Mammary epithelial cell (primary cell): ENCODE data around the gene ARHGAP25.

Source experiments
- EZH2 ChIP-seq: IDR thresholded peaks from 2 replicates; pipeline ENCODE4 v1.6.1; 2012; ENCODE audit warnings: low read length, inconsistent platforms, borderline replicate concordance
- TF ChIP-seq, protein P1 (sequence below), 2 donors: IDR thresholded peaks in 1 of 2; conservative IDR thresholded peaks in 1 of 2; 2 replicates each; pipeline ENCODE4 v1.5.1; 2011 to 2012; ENCODE audit warnings: inconsistent platforms in 2 of 2, low read length in 2 of 2, mild to moderate bottlenecking in 2 of 2, control low read depth in 1 of 2, low read depth in 1 of 2; ENCODE audit not compliant: insufficient read depth in 1 of 2; ENCODE audit errors: extremely low read depth in 1 of 2

DNA sequence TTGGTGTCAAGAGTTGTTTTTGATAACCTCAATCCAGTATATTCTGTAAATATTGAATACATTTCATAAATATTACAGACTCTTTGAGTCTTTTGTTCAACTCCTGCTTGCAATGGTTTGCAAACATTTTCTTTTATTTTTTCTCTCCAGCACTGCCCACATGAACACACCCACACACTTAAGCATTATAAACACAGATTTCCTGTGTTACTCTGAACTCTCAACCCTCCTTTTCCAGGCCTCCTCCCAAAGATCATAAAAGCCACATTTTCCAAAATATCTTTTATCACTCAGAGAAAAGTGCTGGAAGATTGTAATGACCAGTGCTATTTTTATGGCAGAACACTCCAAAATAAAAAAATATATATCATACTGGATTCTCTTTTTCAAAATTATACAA, 20.5 kb downstream of the ARHGAP25 start:
- TF ChIP-seq, protein P1, sequence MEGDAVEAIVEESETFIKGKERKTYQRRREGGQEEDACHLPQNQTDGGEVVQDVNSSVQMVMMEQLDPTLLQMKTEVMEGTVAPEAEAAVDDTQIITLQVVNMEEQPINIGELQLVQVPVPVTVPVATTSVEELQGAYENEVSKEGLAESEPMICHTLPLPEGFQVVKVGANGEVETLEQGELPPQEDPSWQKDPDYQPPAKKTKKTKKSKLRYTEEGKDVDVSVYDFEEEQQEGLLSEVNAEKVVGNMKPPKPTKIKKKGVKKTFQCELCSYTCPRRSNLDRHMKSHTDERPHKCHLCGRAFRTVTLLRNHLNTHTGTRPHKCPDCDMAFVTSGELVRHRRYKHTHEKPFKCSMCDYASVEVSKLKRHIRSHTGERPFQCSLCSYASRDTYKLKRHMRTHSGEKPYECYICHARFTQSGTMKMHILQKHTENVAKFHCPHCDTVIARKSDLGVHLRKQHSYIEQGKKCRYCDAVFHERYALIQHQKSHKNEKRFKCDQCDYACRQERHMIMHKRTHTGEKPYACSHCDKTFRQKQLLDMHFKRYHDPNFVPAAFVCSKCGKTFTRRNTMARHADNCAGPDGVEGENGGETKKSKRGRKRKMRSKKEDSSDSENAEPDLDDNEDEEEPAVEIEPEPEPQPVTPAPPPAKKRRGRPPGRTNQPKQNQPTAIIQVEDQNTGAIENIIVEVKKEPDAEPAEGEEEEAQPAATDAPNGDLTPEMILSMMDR (conservative IDR thresholded peaks at IDR 0.05 in 1 of 2, IDR thresholded peaks at IDR 0.05 in 1 of 2; ENCODE audit: extremely low read depth in 1 of 2, insufficient read depth in 1 of 2, low read depth in 1 of 2, low read length in 2 of 2): no peak
- no peak for TF ChIP-seq EZH2
